ENCODE data around the gene USP12. TPM values are rescaled to one million over a fixed set of nuclear protein-coding genes. Genes with fewer than 3 reads are reported as not detected.
A peak's percentile ranks its signal among the peaks of the same experiment; 100 is the strongest.
"Not testable (repeated sequence)": the region's sequence is repeated elsewhere in the genome, so short reads cannot be mapped to it uniquely, and the experiment has no call there.

USP12 gene
- total RNA-seq = 20.1 TPM
- long read RNA-seq, full-length matches to known transcripts = 28 of 37 reads
- long read RNA-seq, partial matches to known transcripts = 6 of 37 reads
- long read RNA-seq, other reads (novel, unspliced or antisense) = 3 of 37 reads

- peak; percentile 10 for ATAC-seq
- intact Hi-C loops (cut with micrococcal nuclease) = no loop called here
- DNase-seq = peak; percentile 59
Measured at GRCh38 chr13:27171244-27171826, at the start of gene USP12. USP12 (minus strand) TSS chr13:27171811; CDS start chr13:27171639, 172 bp downstream.

DNA sequence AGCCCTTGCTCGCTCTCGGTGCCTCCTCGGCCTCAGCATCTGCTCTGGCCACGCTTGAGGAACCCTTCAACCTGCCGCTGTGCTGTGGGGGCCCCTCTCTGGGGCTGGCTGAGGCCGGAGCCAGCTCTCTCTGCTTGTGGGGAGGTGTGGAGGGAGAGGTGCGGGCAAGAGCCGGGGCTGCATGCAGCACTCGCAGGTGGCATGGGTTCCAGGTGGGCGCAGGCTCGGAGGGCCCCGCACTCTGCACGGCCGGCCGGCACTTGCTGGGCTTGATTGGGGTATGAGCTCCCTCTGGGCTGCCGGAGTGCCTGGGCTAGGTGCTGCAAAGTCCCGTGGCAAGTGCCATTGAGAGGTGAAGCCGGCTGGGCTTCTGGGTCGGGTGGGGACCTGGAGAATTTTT is 48.0 kb upstream of the USP12 start:
- intact Hi-C loops (cut with micrococcal nuclease) = no loop called here
- DNase-seq = no peak
- ATAC-seq = no peak

- DNase-seq; ATAC-seq; intact Hi-C loops (cut with micrococcal nuclease): not testable (repeated sequence)
Measured at GRCh38 chr13:27218861-27219260, 47.2 kb upstream of the USP12 start.

DNA sequence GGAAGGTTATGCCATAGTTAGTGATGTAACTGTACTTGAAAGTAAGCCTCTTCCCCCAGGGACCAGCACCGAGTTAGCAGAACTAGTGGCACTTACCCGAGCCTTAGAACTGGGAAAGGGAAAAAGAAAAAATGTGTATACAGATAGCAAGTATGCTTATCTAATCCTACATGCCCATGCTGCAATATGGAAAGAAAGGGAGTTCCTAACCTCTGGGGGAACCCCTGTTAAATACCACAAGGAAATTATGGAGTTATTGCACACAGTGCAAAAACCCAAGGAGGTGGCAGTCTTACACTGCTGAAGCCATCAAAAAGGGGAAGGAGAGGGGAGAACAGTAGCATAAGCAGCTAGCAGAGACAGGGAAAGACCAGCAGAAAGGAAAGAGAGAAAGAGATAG is 46.2 kb upstream of the USP12 start:
- DNase-seq; intact Hi-C loops (cut with micrococcal nuclease); ATAC-seq: not testable (repeated sequence)

- ATAC-seq; intact Hi-C loops (cut with micrococcal nuclease); DNase-seq: not testable (repeated sequence)
Measured at GRCh38 chr13:27213386-27213785, 41.8 kb upstream of the USP12 start.

DNA sequence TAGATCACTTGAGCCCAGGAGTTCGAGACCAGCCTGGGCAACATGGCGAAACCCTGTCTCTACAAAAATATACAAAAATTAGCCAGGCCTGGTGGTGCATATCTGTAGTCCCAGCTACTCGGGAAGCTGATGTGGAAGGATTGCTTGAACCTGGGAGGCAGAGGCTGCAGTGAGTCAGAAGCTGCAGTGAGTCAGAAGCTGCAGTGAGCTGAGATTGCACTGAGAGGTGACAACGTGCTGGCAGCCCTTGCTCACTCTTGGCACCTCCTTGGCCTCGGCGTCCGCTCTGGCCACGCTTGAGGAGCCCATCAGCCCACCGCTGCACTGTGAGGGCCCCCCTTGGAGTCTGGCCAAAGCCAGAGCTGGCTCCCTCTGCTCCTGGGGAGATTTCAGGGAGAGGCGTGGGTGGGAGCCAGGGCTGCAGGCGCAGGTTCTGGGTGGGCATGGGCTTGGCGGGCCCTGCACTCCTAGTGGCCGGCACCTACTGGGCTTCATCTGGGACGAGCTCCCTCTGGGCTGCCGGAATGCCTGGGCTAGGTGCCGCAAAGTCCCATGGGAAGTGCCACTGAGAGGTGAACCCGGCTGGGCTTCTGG is 40.3 kb upstream of the USP12 start:
- intact Hi-C loops (cut with micrococcal nuclease) = no loop called here
- no peak for DNase-seq
- no peak for ATAC-seq

- DNase-seq (no peak), ATAC-seq (no peak)
- intact Hi-C loops (cut with micrococcal nuclease) = no loop called here
Measured at GRCh38 chr13:27211271-27211670, 39.7 kb upstream of the USP12 start.

GRCh38 chr13:27208514-27208913 is 36.9 kb upstream of the USP12 start:
- ATAC-seq (no peak), DNase-seq (no peak)
- intact Hi-C loops (cut with micrococcal nuclease) = loop anchor here (10.0 kb wide), 1 partner anchor 224 kb away; no protein-coding TSS in a partner anchor

GRCh38 chr13:27203854-27204253 is 32.2 kb upstream of the USP12 start:
- no peak for DNase-seq
- intact Hi-C loops (cut with micrococcal nuclease) = loop anchor here (10.0 kb wide), 1 partner anchor 219 kb away; no protein-coding TSS in a partner anchor
- ATAC-seq = no peak

- DNase-seq = no peak
- ATAC-seq = no peak
- intact Hi-C loops (cut with micrococcal nuclease) = loop anchor here (10.0 kb wide), 1 partner anchor 218 kb away; no protein-coding TSS in a partner anchor
Measured at GRCh38 chr13:27203186-27203585, 31.6 kb upstream of the USP12 start.

DNA sequence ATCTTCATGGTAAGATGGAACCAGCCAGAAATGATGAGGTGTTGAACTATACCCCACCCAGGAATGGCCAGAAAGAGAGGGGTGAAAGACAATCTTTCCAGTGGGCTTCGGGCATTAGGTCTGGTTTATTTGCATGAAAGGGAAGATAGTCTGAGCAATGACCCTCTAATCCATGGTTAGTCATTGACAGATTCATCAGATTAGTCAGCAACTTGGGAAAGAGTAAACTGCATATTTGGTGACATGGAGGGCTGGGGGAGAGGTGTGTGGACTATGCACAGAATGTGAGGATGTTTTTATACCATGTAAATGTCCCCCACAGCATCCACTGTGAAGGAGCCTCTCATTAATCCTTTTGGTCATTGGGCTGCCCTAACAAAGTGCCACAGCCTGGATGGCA is 30.1 kb upstream of the USP12 start:
- intact Hi-C loops (cut with micrococcal nuclease) = loop anchor here (10.0 kb wide), 1 partner anchor 217 kb away; no protein-coding TSS in a partner anchor
- no peak for ATAC-seq
- DNase-seq = no peak

DNA sequence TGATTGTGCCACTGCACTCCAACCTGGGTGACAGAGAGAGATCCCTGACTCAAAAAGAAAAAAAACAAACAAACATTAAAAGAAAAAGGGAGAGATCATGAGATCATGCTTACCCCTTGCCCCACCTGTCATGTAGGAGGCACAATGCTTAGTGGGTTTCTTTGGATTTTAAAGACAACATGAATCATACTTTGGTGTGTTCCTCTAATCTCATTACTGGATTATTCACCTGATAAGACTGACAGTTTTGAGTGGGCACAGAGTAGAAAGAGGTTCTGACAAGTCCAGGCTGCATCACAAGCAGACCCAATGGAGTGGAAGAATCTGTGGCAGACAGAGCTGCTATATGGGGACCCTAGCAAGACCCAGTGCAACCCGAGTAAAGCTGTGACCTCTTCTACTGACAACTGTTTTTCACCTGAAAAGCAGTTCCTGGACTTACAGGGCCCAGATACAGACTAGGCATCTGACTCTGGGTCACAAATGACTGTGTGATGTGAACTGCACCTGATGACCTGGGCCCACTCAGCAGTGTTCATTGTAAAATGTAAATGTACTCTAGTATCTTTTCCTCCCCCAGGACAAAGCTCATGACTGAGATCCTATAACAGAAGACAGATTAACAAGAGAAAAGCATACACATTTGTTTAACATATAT is 28.9 kb upstream of the USP12 start:
- ATAC-seq = no peak
- intact Hi-C loops (cut with micrococcal nuclease) = loop anchor here (10.0 kb wide), 1 partner anchor 216 kb away; no protein-coding TSS in a partner anchor

GRCh38 chr13:27199696-27200095 is 28.1 kb upstream of the USP12 start:
- ATAC-seq (no peak), DNase-seq (no peak)
- intact Hi-C loops (cut with micrococcal nuclease) = loop anchor here (10.0 kb wide), 1 partner anchor 215 kb away; no protein-coding TSS in a partner anchor

More for the DNA sequence above, 28.9 kb upstream of the USP12 start:
- DNase-seq = no peak

DNA sequence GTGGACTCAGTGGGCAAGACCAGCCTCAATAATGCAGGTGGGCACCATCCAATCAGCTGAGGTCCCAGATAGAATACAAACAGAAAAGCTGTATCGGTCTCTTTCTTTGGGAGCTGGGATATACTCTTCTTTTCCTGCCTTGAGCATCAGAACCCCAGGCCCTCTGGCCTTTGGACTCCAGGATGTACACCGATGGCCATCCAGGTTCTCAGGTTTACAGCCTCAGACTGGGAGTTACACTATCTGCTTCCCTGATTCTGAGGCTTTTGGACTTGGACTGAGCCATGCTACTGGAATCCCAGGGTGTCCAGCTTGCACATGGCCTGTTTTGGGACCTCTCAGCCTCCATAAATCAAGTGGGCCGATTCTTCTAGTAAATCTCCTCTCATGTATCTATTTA is 27.6 kb upstream of the USP12 start:
- intact Hi-C loops (cut with micrococcal nuclease) = no loop called here
- ATAC-seq (no peak), DNase-seq (no peak)

DNA sequence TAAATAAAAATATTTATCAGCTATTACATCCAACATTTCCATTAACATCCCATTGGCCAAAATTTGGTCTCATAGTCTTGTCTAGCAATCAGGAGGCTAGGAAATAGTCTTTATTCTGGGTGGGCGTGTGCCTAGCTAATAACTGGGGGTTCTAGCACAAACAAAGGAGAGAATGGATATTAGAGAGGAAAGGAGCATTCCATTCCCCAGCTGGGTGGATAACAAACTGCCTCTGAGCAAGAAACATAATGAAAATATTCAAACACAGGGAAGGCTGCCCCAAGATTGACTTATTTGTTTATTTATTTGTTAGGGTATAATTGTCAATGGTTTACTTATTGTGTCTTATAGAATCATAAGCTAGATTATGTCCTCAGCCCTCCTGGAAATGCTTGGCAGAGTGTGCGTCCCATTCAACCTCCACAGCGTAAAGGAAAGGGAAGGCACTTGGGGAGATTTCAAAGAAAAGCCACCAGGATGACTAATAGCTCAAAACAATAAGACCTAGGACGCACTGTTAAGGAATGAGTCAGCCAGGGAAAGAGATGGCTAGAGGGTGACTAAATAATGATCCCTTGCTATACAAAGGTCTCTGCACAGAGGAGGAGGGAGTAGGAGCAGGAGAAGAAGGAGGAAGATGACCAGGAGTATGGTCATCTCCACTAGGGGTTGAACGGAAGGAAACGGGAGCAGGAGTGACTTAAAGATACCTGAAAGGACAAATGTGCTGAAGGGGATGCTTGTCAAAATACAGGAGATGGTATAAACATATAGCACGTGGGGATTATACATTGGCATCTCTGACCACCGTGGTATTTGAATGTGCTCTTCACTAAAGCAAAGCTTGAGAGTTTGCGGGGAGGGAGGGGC is 23.5 kb upstream of the USP12 start:
- intact Hi-C loops (cut with micrococcal nuclease) = no loop called here
- DNase-seq (no peak), ATAC-seq (no peak)

DNA sequence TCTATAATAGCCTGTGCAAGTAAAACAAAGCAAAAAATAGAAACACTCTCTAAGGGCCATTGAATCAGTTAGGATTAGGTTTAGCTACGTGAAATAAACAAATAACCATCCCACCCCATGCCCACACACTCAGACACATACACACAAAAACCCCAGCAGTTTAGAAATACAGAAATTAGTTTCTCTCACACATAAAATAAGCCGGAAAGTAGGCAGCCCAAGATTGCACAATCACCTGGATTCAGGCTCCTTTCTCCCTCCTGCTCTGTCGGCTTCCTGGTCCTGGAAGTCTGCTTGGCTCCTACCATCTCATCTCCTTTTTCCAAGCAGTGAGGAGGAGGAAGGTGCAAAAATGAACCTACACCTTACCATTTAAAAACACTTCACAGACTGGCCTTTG is 22.6 kb upstream of the USP12 start:
- ATAC-seq = no peak
- intact Hi-C loops (cut with micrococcal nuclease) = no loop called here
- no peak for DNase-seq

DNA sequence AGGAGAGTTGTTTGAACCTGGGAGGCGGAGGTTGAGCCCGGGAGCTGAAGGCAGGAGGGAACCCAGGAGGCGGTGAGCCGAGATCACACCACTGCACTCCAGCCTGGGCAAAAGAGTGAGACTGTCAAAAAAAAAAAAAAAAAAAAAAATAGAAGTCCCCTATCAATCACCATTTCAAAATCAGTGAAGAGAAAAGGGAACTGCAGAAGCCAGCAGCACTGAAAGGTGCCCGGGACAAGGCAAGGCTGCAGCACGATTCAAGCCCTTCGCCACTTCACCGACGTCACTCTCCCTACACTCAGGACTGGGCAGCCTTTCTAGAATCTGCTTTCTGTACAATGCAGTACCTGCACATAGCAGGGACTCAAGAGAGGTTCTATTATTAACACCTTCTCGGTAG is 21.9 kb upstream of the USP12 start:
- intact Hi-C loops (cut with micrococcal nuclease) = no loop called here
- ATAC-seq (no peak), DNase-seq (no peak)

GRCh38 chr13:27192973-27193372 is 21.4 kb upstream of the USP12 start:
- ATAC-seq = no peak
- intact Hi-C loops (cut with micrococcal nuclease) = no loop called here

DNA sequence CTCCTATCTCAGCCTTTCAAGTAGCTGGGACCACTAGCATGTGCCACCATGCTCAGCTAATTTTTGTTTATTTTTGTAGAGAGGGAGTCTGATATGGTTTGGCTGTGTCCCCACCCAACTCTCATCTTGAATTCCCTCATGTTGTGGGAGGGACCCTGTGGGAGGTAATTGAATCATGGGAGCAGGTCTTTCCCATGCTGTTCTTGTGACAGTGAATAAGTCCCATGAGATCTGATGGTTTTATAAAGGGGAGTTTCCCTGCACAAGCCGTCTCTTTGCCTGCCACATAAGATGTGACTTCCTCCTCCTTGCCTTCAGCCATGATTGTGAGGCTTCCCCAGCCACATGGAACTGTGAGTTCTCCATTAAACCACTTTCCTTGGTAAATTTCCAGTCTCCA is 20.8 kb upstream of the USP12 start:
- ATAC-seq; DNase-seq; intact Hi-C loops (cut with micrococcal nuclease): not testable (repeated sequence)

More at GRCh38 chr13:27192973-27193372, 21.4 kb upstream of the USP12 start:
- DNase-seq = no peak
